HEK293 (cell line): ENCODE measurements around the gene MSANTD3.

Experiments
- BCL11B ChIP-seq: fragments of 450-650 bp; formaldehyde crosslinking; IDR thresholded peaks from 2 replicates; pipeline ENCODE4 v1.5.1; 2016; ENCODE audit warnings: low read depth, missing biosample characterization, missing genetic modification characterization
- BCL6B ChIP-seq: fragments of 450-650 bp; formaldehyde crosslinking; IDR thresholded peaks from 2 replicates; pipeline ENCODE4 v1.5.1; 2017; ENCODE audit warnings: missing biosample characterization, missing genetic modification characterization
- GFI1B ChIP-seq: fragments of 450-650 bp; formaldehyde crosslinking; IDR thresholded peaks from 2 replicates; pipeline ENCODE4 v1.5.1; 2016; ENCODE audit warnings: missing biosample characterization, missing genetic modification characterization
- GLIS1 ChIP-seq: fragments of 450-650 bp; formaldehyde crosslinking; IDR thresholded peaks from 2 replicates; pipeline ENCODE4 v1.5.1; 2016; ENCODE audit warnings: missing biosample characterization, missing genetic modification characterization
- OSR2 ChIP-seq: fragments of 450-650 bp; formaldehyde crosslinking; IDR thresholded peaks from 2 replicates; pipeline ENCODE4 v1.5.1; 2016; ENCODE audit warnings: missing biosample characterization, missing genetic modification characterization
- PBX3 ChIP-seq: sonication (generic); formaldehyde crosslinking; IDR thresholded peaks from 2 replicates; pipeline ENCODE4 v1.8.1; 2022; ENCODE audit warnings: mild to moderate bottlenecking, moderate library complexity, missing genetic modification reagents
- SP2 ChIP-seq: fragments of 450-650 bp; formaldehyde crosslinking; IDR thresholded peaks from 2 replicates; pipeline ENCODE4 v1.5.1; 2016; ENCODE audit warnings: missing biosample characterization, missing genetic modification characterization
- TRIM28 ChIP-seq: IDR thresholded peaks from 2 replicates; pipeline ENCODE4 v1.6.1; 2011; ENCODE audit warnings: low read length, control low read depth, borderline replicate concordance
- YY2 ChIP-seq: fragments of 450-650 bp; formaldehyde crosslinking; IDR thresholded peaks from 2 replicates; pipeline ENCODE4 v1.5.1; 2016; ENCODE audit warnings: missing biosample characterization, missing genetic modification characterization
- ZBTB11 ChIP-seq: fragments of 450-650 bp; formaldehyde crosslinking; conservative IDR thresholded peaks from 2 replicates; pipeline ENCODE4 v1.5.1; 2016; ENCODE audit warnings: low read depth, missing biosample characterization, missing genetic modification characterization
- ZBTB7A ChIP-seq: fragments of 450-650 bp; formaldehyde crosslinking; IDR thresholded peaks from 2 replicates; pipeline ENCODE4 v1.5.1; 2016; ENCODE audit warnings: low read depth, missing biosample characterization, missing genetic modification characterization
- ZNF121 ChIP-seq: fragments of 450-650 bp; formaldehyde crosslinking; IDR thresholded peaks from 2 replicates; pipeline ENCODE4 v1.5.1; 2016; ENCODE audit warnings: missing biosample characterization, missing genetic modification characterization
- ZNF138 ChIP-seq: fragments of 450-650 bp; formaldehyde crosslinking; IDR thresholded peaks from 2 replicates; pipeline ENCODE4 v1.5.1; 2016; ENCODE audit warnings: missing biosample characterization, missing genetic modification characterization, borderline replicate concordance
- ZNF169 ChIP-seq: fragments of 450-650 bp; formaldehyde crosslinking; IDR thresholded peaks from 2 replicates; pipeline ENCODE4 v1.5.1; 2016; ENCODE audit warnings: missing biosample characterization, missing genetic modification characterization
- ZNF184 ChIP-seq: fragments of 450-650 bp; IDR thresholded peaks from 2 replicates; pipeline ENCODE4 v1.5.1; 2018; ENCODE audit warnings: missing biosample characterization, mild to moderate bottlenecking, missing genetic modification characterization
- ZNF19 ChIP-seq: fragments of 450-650 bp; formaldehyde crosslinking; IDR thresholded peaks from 2 replicates; pipeline ENCODE4; 2016; ENCODE audit warnings: missing biosample characterization, missing genetic modification characterization, low read depth
- ZNF2 ChIP-seq: fragments of 450-650 bp; formaldehyde crosslinking; IDR thresholded peaks from 2 replicates; pipeline ENCODE4 v1.5.1; 2016; ENCODE audit warnings: missing biosample characterization, missing genetic modification characterization
- ZNF211 ChIP-seq: fragments of 450-650 bp; formaldehyde crosslinking; IDR thresholded peaks from 2 replicates; pipeline ENCODE4 v1.5.1; 2016; ENCODE audit warnings: low read depth, missing biosample characterization, missing genetic modification characterization
- ZNF24 ChIP-seq: fragments of 450-650 bp; formaldehyde crosslinking; IDR thresholded peaks from 2 replicates; pipeline ENCODE4 v1.5.1; 2016; ENCODE audit warnings: missing biosample characterization, missing genetic modification characterization
- ZNF280C ChIP-seq: fragments of 450-650 bp; formaldehyde crosslinking; IDR thresholded peaks from 2 replicates; pipeline ENCODE4 v1.5.1; 2016; ENCODE audit warnings: missing biosample characterization, missing genetic modification characterization
- ZNF311 ChIP-seq: fragments of 450-650 bp; formaldehyde crosslinking; IDR thresholded peaks from 2 replicates; pipeline ENCODE4 v1.5.1; 2017; ENCODE audit warnings: missing biosample characterization, missing genetic modification characterization, borderline replicate concordance
- ZNF354C ChIP-seq: fragments of 450-650 bp; formaldehyde crosslinking; IDR thresholded peaks from 2 replicates; pipeline ENCODE4 v1.5.1; 2016; ENCODE audit warnings: missing biosample characterization, missing genetic modification characterization, low read depth, borderline replicate concordance
- ZNF530 ChIP-seq: fragments of 450-650 bp; formaldehyde crosslinking; IDR thresholded peaks from 2 replicates; pipeline ENCODE4 v1.5.1; 2016; ENCODE audit warnings: low read depth, missing biosample characterization, missing genetic modification characterization
- ZNF544 ChIP-seq: fragments of 450-650 bp; formaldehyde crosslinking; IDR thresholded peaks from 2 replicates; pipeline ENCODE4 v1.5.0; 2017; ENCODE audit warnings: missing biosample characterization, missing genetic modification characterization
- ZNF561 ChIP-seq: fragments of 450-650 bp; IDR thresholded peaks from 2 replicates; pipeline ENCODE4 v1.5.1; 2018; ENCODE audit warnings: missing biosample characterization, missing genetic modification characterization, borderline replicate concordance
- ZNF585B ChIP-seq: fragments of 450-650 bp; formaldehyde crosslinking; IDR thresholded peaks from 2 replicates; pipeline ENCODE4 v1.5.1; 2016; ENCODE audit warnings: missing biosample characterization, missing genetic modification characterization
- ZNF621 ChIP-seq: fragments of 450-650 bp; formaldehyde crosslinking; IDR thresholded peaks from 2 replicates; pipeline ENCODE4 v1.5.1; 2017; ENCODE audit warnings: missing biosample characterization, missing genetic modification characterization
- ZNF639 ChIP-seq: fragments of 450-650 bp; formaldehyde crosslinking; IDR thresholded peaks from 2 replicates; pipeline ENCODE4 v1.5.1; 2016; ENCODE audit warnings: missing biosample characterization, missing genetic modification characterization
- ZNF670 ChIP-seq: fragments of 450-650 bp; formaldehyde crosslinking; IDR thresholded peaks from 2 replicates; pipeline ENCODE4 v1.5.1; 2016; ENCODE audit warnings: missing biosample characterization, missing genetic modification characterization, low read depth
- ZNF677 ChIP-seq: fragments of 450-650 bp; IDR thresholded peaks from 2 replicates; pipeline ENCODE4 v1.5.0; 2018; ENCODE audit warnings: missing biosample characterization, mild to moderate bottlenecking, missing genetic modification characterization, moderate library complexity
- ZNF776 ChIP-seq: fragments of 450-650 bp; formaldehyde crosslinking; IDR thresholded peaks from 2 replicates; pipeline ENCODE4 v1.5.0; 2017; ENCODE audit warnings: missing biosample characterization, missing genetic modification characterization, borderline replicate concordance
- ZNF830 ChIP-seq: fragments of 450-650 bp; IDR thresholded peaks from 2 replicates; pipeline ENCODE4 v1.5.0; 2018; ENCODE audit warnings: missing biosample characterization, missing genetic modification characterization, low read depth, mild to moderate bottlenecking, moderate library complexity

MSANTD3 gene

GRCh38 chr9:100428871-100429654 lies 2.1 kb downstream of the MSANTD3 start (continued):
- TF ChIP-seq ZBTB11, result no peak
- TF ChIP-seq ZNF169 (tag by site-specific recombination), result no peak
- TF ChIP-seq ZNF561 (tag by site-specific recombination), result no peak
- TF ChIP-seq ZNF544 (tag by site-specific recombination), result no peak
- TF ChIP-seq ZNF138 (tag by site-specific recombination), result no peak
- peak; percentile 43 for TF ChIP-seq GLIS1 (tag by site-specific recombination)
- peak; percentile 76 for TF ChIP-seq ZNF639
- no peak for TF ChIP-seq OSR2 (tag by site-specific recombination)
- TF ChIP-seq ZNF280C (tag by site-specific recombination), result no peak
- TF ChIP-seq SP2, result no peak
- TF ChIP-seq ZNF830 (tag by site-specific recombination), result no peak
- no peak for TF ChIP-seq BCL6B (tag by site-specific recombination)
- no peak for TF ChIP-seq ZNF311 (tag by site-specific recombination)
- TF ChIP-seq TRIM28, result no peak
- TF ChIP-seq ZNF184 (tag by site-specific recombination), result no peak; the same call in 1 of the 2 replicates
- no peak for TF ChIP-seq ZNF530 (tag by site-specific recombination)
- TF ChIP-seq YY2 (tag by site-specific recombination), result no peak
- TF ChIP-seq ZNF2 (tag by site-specific recombination), result 0 out of 2 replicates have a peak, but pooled peaks have one; percentile 40
- no peak for TF ChIP-seq ZNF621 (tag by site-specific recombination)
- TF ChIP-seq ZNF776 (tag by site-specific recombination), result no peak
- TF ChIP-seq ZNF354C (tag by site-specific recombination), result no peak
- TF ChIP-seq PBX3 (CRISPR knock-in tag), result no peak
- no peak for TF ChIP-seq GFI1B
- TF ChIP-seq ZNF677, result no peak
- TF ChIP-seq ZNF585B, result no peak
- no peak for TF ChIP-seq BCL11B
- TF ChIP-seq ZNF121 (tag by site-specific recombination), result no peak
- TF ChIP-seq ZNF670, result no peak
- no peak for TF ChIP-seq ZNF19 (tag by site-specific recombination)
- peak; percentile 79; the same call in 1 of the 2 replicates for TF ChIP-seq ZNF24 (tag by site-specific recombination)
- no peak for TF ChIP-seq ZBTB7A (tag by site-specific recombination)
- no peak for TF ChIP-seq ZNF211 (tag by site-specific recombination)
